ENCODE data around the gene HYLS1.

HYLS1 gene

DNA sequence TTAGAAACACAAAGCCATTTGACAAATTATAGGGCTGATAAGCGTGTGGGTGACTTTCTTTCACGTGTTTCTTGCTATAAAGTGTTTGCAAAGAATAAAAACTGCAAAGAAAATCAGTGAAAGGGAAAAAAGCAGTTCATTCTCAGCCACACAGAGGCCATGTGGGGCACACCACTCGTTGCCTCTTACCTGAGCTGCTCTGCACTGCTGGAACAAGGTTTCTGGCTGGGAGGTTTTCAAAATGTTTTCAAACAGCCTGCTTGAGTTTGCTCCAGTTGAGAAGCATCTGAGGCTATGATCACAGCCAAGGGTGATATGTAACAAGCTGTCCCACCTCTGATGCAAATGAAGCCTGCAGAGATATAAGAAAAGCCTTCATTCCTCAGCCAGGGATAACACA lies 43.6 kb downstream of the HYLS1 start:
- H3K27ac ChIP-seq = no peak overlapping the region
- TF ChIP-seq, protein P1, sequence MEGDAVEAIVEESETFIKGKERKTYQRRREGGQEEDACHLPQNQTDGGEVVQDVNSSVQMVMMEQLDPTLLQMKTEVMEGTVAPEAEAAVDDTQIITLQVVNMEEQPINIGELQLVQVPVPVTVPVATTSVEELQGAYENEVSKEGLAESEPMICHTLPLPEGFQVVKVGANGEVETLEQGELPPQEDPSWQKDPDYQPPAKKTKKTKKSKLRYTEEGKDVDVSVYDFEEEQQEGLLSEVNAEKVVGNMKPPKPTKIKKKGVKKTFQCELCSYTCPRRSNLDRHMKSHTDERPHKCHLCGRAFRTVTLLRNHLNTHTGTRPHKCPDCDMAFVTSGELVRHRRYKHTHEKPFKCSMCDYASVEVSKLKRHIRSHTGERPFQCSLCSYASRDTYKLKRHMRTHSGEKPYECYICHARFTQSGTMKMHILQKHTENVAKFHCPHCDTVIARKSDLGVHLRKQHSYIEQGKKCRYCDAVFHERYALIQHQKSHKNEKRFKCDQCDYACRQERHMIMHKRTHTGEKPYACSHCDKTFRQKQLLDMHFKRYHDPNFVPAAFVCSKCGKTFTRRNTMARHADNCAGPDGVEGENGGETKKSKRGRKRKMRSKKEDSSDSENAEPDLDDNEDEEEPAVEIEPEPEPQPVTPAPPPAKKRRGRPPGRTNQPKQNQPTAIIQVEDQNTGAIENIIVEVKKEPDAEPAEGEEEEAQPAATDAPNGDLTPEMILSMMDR (conservative IDR thresholded peaks at IDR 0.05) = no peak
- no peak for TF ChIP-seq ZFX (IDR thresholded peaks at IDR 0.05)

DNA sequence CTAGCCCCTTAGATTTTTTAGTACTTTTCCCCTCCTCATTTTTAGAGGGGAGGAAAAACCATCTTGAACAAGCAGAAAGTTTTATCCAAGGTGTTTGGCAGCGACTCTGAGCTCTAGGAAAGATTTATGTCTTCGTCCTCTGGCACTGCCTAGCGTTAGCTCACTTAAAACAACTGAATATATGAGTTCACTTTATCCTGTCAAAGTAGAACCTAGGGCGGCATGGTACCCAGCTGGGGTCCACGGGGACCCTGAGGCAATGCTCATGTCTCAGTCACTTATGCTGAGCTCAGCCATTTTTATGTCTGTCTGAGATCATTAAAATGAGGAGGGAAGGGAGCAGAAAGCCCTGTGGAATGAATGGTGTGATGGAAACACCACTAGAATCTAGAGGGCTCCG lies 44.2 kb downstream of the HYLS1 start:
- TF ChIP-seq, protein P1 (conservative IDR thresholded peaks at IDR 0.05) = no peak
- TF ChIP-seq ZFX (IDR thresholded peaks at IDR 0.05) = no peak
- H3K27ac ChIP-seq = no peak overlapping the region

DNA sequence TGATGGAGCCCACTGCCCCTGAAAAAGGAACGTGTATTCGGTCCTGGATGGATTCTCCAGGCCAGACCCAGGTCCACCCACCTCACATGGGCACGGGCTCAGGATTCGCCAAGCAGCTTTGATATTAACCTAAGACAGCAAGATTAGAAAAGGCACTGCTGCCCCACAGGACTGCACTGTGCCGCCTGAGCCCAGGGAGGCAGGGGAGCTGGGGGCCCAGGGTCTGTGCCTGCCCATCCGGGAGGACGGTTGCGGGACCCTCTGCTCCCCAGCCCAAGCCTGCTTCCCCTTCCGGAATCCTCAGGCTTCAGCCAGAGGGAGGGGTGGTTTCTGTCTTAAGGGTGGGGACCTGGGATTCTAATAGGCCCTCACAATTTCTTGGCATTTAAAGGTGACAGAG lies 44.8 kb downstream of the HYLS1 start:
- H3K27ac ChIP-seq = no peak overlapping the region
- no peak for TF ChIP-seq ZFX (IDR thresholded peaks at IDR 0.05)
- TF ChIP-seq, protein P1 (conservative IDR thresholded peaks at IDR 0.05) = no peak

DNA sequence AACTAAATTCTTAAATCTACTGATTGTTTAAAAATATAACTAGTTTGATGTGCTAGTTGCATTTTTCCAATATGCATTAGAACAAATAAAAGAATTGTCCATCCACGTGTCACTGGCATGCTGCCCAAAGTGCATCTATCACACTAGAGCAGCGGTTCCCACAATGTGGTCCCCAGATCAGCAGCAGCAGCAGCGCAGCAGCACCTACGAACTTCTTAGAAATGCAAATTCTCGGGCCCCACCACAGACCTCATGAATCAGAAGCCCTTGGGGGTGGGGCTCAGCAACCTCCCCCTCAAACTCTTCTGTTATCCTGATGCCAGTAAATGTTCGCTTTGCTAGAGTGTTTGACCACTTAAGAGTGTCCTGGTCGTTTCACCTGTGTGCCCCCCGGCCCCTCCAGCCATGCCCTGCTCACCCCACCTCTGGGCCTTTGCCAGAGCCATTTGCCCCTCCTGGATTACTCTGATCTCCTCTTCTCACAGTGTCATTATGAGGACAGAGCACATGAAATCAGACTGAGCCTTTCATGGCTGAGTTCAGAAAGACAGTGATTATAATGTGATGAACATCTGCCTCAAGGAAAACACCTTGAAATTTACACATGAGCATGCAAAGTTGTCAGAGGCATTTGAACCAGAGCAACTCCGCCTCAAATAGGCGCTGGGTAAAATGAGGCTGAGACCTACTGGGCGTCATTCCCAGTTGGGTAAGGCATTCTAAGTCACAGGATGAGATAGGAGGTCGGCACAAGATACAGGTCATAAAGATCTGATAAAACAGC lies 45.8 kb downstream of the HYLS1 start:
- no peak overlapping the region for H3K27ac ChIP-seq
- no peak for TF ChIP-seq ZFX (IDR thresholded peaks at IDR 0.05)
- TF ChIP-seq, protein P1 (conservative IDR thresholded peaks at IDR 0.05) = no peak

DNA sequence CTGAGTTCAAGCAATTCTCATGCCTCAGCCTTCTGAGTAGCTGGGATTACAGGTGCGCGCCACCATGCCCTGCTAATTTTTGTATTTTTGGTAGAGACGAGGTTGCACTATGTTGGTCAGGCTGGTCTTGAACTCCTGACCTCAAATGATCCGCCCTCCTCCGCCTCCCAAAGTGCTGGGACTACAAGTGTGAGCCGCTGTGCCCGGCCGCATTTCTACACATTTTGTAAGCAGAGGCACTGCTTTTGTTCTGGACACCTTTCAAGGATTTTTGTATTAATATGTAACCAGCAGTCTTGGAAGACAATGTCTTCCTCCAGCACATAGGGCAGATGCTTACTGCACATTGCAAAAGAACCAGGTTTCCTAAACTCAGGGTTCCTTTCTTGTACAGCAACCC lies 47.0 kb downstream of the HYLS1 start:
- TF ChIP-seq ZFX (IDR thresholded peaks at IDR 0.05) = no peak
- TF ChIP-seq, protein P1 (conservative IDR thresholded peaks at IDR 0.05) = no peak
- H3K27ac ChIP-seq = no peak overlapping the region

DNA sequence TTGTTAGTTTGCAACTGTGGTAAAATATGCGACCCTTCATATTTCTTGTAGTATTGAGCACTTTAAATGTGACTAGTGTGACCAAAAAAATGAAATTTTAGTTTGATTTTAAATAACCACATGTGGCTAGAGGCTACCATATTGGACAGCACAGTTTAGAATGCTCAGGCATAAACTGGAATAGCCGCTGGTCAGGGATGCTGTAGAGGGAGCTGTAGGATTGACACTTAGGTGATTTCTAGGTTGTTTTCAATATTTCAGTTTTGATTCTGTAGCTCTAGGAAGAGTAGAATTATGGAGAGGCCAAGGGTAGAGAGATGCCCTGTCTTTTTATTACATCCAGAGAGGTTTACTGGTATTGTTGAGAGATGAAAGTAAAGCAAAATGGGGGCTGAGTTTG lies 47.6 kb downstream of the HYLS1 start:
- no peak overlapping the region for H3K27ac ChIP-seq
- TF ChIP-seq, protein P1 (conservative IDR thresholded peaks at IDR 0.05) = 0 out of 2 replicates have a peak, but pooled peaks have one; percentile 10
- no peak for TF ChIP-seq ZFX (IDR thresholded peaks at IDR 0.05)

DNA sequence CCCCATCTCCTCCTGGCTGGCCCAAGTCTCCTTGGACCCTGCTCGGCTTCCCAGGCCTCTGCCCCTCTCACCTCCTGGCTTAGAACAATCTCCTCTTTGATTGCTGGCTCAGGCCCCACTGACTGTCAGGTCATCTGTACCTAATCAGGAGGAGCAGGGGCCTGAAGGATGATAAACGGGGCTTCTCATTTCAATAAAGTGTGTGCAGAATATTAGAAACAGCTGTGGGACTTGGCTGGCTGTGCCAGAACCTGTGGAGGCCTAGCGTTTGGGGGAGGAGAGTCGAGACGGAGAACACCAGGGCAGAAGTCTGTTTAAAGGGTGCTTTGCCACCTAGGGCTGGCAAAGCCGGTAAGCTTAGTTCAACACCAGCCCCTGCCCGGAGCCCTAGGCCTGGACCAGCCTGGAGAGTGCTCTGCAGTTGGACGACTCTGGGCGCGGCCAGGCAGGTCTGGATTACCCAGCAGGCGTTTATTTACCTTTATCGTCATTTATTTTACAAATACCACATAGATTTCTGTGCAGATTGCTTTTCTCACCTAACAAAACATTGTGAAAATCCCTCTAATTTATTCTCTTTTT lies 48.2 kb downstream of the HYLS1 start:
- no peak for TF ChIP-seq ZFX (IDR thresholded peaks at IDR 0.05)
- TF ChIP-seq, protein P1 (conservative IDR thresholded peaks at IDR 0.05) = no peak
- no peak overlapping the region for H3K27ac ChIP-seq

Data from C4-2B (cell line).